Suppressor macrophage (primary cell): ENCODE measurements around the gene DOK5.

Experiments
- DNase-seq, 4 experiments: peaks; one replicate each; pipeline ENCODE4 v3.0.0-alpha.2; 2020 to 2022

DOK5 gene

DNA sequence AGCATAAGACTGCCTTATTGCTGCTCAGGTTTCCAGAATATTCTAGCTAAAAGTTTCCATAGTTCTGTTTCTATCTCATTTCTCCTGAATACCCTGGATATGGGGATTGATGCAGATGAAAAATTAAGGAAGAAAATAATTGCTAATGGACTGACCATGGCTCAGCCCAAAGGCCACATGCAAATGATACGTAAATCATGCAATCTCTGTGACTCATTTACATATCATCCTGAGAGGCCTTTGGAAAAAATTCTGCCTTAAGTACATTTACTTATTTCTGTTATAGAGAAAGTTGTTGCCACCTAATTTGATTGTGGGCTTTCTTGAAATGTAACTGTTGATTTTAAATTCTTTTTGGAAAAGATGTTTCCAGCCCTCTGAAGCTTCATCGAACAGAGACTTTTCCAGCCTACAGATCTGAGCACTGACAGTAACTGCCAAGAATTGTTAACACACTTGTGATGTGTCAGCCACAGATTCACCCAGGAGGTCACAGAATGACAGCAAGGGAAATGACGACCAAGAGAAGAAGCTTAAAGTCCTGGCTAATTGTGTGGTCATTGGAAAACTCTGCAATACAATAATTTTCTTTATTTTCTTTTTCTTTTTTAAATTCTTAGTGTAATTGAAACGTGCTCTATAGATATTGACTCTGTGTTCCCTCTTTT lies 174.8 kb downstream of the DOK5 start:
- DNase-seq, result no peak

DNA sequence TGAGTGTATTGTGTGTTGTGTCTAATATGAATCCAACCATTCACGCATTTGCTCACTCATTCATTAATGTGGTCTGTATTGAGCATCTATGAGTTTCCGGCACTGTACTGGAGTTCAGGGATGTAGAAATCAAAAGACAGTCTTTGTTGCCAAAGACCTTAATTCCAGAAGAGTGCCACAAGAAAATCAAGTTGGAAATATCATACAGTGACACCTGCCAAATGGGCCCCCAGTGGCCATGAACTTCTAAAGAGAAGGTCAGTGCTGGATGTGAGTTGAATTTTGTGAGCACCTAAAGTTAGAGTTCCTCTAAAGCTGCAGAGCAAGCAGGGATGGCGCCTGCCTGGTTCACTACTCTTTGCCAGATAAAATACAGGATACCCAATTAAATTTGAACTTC lies 175.9 kb downstream of the DOK5 start:
- DNase-seq, result no peak

DNA sequence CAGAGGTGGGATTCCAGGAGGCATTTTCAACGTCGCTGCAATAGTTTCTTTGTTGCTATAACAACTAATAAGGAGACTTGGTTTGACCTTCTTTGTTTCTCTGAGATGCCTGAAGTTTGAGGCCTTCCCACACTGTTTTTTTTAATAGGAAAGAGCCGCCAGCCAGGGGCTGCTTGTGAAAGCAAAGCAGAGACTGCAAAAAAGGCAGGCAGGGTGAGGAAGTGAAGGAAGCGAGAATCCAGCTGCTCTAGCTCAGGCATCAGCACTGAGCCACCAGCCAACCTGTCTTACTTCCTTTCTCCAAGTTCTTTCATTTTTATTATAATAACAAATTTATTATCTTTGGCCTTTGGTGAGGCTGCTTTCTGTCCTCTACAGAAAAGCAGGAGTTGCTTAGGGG lies 179.1 kb downstream of the DOK5 start:
- DNase-seq, result no peak

DNA sequence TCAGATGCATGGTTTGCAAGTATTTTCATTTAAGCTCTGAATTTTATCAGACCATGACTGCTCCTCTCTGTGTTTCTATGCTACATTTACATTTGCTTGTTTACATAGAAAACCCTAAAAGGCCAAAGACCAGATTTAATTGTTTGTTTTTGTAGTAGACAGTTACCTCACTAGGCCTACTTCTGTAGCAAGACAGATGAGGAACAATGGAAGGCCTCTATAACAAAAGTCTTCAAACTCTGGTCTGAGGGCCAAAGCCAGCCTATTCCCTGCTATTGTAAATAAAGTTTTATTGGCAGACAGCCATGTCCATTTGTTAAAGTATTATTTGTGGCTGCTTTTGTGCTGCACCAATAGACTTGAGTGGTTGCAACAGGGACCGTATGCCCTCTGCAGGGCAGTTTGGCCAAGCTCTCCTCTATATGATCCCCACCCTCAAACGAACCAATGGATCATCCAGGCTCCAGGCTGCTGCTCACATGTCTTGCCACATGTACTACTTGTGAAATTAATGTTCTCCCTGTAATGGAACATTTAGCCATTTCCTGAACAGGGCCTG lies 182.0 kb downstream of the DOK5 start:
- no peak for DNase-seq

DNA sequence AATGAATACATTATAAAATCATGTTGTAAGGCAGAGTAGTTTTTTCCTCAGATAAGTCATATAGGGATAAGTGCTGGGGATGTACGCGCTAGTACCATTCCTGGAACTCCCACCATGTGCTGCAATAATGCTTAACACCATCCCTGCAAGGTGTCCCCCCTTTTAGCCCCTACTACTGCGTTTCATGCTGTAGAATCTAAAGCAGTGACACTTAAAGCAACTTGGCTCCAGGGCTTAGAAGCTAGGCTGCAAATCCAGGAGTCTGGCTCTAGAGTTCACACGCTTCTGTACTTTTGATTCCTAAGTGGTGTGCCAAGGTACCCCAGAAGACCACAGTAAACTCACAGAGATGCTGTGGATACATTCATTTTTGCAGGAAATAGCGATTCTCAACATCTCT lies 183.1 kb downstream of the DOK5 start:
- DNase-seq, result no peak

DNA sequence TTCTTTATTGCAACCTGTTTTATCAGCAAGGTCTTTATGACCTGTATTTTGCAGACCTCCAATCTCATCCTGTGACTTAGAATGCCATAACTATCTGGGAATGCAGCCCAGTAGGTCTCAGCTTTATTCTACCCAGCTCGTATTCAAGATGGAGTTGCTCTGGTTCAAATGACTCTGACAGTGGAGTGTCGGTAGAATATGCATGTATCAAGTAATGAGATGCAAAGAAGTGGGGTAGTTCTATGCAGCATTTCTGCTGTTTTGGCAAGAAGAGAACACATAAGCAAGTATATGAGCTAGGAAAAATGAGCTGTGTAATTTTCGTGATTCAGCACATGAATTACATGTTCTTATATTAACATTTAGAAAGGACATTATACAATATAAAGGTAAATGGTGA lies 185.9 kb downstream of the DOK5 start:
- DNase-seq, result no peak

DNA sequence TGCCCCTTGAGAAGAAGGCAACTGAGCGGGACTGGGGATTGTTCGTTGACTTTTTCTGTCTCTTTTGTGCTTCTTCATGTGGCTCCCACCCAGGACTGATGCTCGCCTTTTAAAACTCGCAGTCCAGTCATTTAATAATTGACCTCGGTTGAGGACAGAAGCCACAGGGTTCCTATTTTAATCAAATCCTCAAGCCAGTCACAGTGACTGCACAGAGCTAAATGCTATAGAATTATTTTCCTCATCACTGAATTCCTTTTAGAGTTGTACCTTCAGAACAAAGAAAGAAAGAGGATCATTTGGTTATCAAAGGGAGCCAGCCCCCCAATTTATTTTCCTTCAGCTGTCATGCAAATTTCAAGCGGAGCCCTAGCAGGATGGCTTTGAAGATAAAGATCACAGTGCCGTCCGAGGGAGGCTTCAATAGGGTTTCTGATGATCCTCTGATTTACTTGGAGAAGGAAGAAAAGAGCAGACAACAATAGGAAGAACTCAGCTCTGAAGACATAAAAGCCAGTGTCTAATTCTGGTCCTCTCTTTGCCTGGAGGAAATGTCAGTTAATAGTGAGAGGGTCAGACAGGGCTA lies 186.6 kb downstream of the DOK5 start:
- DNase-seq, result no peak

DNA sequence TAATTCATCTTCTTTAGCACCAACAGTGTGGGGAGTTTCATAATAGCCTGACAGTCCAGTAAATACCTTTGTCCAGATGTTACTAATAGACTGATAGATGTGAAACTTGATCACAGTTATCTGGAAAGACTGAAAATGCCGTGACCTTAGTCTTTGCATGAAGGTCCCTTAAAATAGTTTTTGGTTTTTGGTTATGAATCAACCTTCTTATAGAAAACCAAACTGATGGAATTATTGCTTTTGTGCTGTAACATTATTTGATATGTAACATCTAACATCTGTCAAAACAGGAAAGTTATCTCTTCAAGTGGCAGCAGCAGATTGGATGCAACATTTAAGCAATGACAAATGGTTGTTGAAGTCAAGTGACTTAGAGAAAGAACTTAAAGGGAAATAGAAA lies 190.4 kb downstream of the DOK5 start:
- DNase-seq, result no peak

DNA sequence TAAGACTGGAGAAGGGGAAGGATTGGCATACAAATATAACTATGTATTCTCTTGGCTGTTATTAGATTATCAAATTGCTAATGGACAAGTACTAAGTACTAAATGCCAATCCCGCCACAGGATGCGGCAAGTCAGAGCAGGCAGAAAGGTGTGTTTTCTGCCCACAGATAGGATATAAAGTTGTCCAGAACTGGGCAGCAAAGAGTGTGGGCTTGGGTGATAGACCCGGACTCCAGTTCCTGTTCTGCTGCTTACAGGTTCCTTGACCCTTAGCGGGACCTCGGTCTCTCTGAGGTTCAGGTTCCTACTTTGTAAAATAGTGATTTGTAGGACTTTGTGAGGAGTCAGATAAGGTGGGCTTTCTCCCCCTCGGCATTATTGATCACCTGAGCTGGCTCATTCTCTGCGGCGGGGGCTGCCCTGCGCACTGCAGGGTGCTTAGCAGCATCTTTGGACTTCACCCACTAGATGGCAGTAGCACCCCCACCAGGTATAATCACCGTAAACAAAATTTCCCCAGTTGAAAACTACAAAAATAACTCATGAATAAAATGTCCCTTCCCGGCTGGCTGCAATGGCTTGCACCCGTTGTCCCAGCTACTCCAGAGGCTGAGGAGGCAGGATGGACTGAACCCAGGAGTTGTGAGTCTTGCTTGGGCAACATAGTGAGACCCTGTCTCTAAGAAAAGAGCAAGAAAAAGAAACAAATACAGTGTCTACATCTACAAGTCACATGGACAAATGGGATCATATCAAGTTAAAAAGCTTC lies 193.1 kb downstream of the DOK5 start:
- peak in 3 of 4 experiments; percentile 9 to 53 (median 40) for DNase-seq

DNA sequence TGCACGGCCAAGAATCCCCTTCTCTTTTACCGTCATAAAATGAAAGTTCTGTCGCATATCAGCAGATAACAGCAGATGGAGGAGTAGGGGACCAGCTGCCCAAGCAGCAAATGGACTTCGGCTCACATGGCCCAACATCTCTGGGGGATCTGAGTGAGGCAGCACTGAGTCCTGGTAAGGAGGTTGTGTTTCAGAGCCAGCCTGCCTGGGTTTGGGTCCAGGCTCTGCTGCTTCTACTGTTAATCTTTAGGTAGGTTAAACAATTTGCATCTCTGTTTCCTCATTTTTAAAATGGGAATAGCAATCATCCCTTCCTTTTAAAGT lies 193.6 kb downstream of the DOK5 start:
- DNase-seq, result no peak

DNA sequence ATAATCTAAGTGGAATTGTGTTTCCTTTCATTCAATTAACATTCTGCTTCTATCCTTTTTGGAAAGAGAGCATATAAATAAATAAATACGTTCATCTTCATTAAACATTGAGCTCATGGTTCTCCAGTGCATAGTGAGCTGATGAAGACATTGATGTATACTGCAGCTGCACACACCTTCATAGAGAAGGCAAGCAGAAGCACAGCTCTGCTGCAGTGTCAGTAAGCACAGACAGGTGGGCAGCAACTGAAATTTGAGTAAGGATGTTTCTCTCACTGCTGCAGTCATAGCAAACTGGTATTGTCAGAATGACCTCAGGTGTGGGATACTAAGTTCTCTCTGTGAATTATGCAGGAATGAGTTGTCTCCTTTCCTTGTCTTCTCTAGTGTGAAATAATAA lies 202.9 kb downstream of the DOK5 start:
- no peak for DNase-seq

DNA sequence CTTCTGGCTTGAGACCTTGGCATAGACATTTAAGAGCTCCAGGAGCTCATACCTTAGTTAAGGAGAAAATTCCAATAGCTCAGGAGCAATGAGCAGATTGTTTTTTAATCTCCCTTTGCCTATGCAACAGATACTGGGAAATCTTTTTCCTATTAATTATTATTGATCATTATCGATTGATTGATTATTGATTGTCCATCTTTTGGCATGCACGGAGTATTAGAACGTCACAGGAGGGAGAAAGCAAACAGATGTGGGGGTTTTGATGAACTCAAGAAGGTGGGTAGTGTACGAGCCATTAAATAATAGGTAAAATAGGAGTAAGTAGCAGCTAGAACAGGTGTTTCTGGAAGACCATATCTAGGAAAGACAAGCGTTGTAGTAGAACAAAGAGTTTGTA lies 205.0 kb downstream of the DOK5 start:
- no peak for DNase-seq

DNA sequence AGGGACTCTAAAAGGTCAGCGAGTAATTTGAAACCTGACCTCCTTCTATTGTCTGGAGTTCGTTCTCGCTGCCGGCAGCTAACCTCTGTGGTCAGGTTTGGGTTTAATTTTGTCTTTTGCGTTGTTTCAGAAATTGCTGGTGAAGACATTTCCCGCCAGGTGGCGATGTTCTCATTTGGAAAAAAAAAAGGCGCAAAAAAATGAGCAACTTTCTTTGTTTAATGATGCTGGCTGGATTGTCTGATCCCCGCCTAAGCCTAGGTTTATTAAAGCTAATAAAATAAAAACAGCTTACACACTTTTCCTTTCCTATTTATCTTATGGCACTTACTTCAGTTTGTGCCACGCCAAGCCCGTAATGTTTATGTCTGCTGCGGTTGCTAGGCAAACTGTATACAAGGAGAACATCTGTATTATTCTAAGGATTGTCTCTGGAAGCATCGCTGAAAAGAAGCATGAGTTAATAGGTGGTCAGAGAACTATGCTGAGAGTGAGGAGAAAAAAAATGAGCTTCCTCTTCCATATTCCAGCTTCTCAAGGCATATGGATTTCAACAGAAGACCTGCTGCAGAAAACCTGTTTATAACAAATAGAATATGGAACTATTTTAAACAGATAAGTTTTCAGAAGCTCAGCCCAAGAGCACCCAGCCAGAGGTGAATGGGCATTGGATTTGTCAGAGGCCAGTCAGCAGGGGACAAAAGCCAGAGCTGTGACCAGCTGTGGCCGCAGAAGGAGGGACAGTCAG lies 205.7 kb downstream of the DOK5 start:
- DNase-seq, result peak; percentile 26 to 51 (median 40)

DNA sequence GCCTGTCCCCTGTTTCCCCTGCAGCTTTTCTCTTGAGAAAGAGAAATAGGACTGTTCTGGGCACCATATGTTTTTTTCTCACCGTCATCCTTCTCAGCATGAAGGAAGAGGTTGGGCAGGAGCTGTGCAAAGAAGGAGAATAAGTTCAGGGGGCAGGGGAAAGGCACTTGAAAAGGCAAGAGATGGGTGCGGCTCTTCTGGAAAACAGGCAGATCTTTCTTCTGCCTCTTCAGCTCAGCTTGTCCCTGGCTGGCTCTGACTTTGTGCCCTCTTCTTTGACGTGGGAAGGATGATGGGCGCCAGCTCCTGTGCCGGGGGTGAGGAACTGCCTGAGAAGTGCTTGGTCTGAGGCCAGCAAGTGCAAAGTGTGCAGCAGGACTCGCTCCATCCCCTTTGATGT lies 206.5 kb downstream of the DOK5 start:
- DNase-seq, result no peak

DNA sequence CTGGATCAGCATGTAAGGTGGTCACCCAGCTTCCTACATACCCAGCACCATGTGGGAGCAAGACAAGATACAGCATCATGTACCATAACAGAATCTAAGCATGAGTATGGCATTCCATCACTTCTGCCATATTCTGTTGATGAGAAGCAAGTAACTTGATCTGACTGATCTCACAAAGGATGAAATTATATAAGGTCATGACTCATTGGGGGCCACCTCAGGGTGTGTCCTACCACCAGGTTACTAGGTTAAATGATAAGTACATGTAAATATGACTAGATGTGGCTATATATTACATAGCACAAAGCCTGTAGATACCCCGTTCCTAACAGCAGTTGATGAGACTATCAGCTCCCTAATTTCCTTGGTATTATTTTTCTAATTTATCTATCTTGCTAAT lies 213.1 kb downstream of the DOK5 start:
- DNase-seq, result no peak

DNA sequence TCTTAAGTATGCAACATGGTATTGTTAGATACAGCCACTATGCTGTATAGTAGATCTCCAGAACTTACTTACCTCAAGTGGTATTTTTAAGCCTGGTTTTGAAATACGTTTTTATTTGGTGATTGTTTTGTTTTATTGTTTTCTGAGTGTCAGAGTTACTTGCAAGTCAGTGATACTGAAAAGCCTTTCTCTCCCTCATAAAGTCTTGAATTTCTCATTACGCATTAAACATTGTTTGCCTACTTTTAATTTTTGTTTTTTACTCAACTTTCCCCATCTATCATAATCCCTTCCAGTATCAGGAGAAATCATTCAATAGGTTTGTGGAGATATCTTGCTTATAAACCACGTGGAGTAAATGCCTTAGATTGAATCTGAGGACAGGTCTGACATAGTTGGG lies 214.9 kb downstream of the DOK5 start:
- DNase-seq, result no peak

DNA sequence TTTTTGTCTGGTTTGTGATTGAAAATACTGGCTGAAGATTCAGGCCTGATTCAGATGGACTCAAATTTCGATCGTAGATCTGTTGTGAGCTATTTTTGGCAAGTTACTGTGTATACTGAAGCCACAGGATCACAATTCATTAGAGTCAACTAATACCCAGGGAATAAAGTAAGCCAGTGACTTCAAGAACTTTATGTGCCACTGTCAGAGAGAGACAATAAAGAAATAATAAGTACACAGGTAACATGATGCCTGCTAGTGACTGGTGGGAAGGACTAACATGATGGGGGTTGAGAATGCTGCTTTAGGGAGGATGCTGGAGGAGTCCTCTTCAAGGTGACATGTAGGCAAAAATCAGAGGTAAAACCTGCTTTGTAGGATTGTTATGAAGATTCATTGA lies 215.9 kb downstream of the DOK5 start:
- DNase-seq, result no peak

DNA sequence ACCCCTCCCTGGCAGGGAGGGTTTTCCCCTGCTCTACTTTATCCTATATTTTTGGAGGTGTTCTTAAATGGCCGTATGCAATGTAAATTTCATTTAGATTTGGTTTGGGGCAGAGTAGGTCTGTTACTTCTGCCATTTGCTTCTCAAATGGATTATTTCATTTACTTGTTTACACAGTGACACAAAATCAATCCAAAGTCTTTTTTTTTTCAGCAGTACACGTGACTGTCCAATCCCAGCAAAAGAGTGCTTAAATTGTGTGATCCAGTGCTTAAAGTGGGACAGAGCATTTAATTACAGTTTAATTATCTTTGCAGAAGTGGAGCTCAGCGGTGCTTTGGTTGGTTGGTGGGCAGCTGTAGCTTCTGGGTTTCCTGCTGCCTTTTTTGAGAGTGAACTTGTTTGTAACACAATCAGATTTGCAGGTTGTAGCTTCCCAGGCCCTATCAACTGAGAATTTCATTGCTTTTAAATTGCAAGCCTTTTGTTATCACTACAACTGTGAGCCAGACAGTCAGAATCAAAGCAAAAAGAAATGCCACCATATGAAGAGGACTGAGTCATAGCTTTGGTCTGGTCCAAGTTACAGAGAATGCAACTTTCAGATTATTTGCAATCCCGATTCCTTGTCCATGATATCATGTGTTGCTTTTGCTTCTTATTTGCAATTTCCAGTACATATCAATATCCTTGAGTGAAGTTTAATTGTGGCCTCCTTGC lies 216.9 kb downstream of the DOK5 start:
- DNase-seq, result no peak

DNA sequence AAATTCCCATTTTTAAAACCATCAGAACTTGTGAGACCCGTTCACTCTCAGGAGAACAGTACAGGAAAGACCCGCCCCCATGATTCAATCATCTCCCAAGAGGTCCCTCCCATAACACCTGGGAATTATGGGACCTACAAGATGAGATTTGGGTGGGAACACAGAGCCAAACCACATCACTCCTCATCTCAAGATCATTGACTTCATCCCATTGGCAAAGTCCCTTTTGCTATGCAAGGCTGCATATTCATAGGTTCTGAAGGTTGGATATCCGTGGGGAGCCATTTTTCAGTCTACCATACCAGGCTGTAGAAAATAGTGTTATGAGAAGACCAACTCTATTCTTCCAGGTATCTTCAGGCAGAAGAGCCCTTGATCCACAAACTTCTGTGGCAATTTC lies 219.1 kb downstream of the DOK5 start:
- no peak for DNase-seq

DNA sequence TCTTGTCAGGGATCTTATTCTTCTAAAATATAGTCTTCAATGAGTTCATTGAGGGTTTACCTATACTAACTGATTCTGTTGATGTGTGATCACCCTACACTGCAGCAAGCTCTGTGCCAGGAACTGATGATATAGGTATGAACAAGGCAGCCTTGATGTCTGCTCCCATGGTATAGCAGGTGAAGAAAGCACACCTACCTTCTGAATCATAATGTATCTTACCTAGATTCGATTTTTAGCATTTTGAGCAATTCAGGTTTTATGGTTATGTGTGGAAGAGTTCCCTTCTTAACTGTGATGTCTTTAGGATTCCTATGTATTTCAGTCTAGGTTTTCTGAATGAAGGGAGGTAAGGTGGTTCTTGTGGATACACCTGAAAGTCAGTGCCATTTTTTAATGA lies 223.0 kb downstream of the DOK5 start:
- no peak for DNase-seq
